ENCODE results near the gene ITGB7.

ITGB7 gene

GRCh38 chr12:53230108-53230845 lies 23.2 kb upstream of the ITGB7 start:
- no peak for DNase-seq

DNA sequence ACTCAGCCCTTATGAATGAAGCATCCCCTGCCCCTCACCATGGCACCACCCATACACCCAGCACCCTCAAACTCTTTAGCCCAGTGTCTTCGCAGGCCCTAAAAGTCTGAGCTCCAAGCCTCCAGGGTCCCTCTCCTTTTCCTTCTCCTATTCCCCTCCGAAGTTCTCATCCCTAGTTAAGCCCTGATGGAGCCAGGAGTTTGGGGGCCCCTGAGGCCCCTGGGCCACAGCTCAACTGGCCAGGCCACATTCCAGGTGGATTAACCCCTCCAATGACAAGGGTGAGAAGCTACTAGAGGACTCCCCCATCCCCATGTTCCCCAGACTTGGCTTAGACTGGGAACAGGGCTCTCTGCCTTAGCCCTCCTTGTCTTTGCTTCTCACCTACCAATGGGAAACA lies 22.4 kb upstream of the ITGB7 start:
- no peak for DNase-seq

GRCh38 chr12:53227836-53228235 lies 20.8 kb upstream of the ITGB7 start:
- no peak for DNase-seq

- DNase-seq: no peak
Measured at GRCh38 chr12:53227341-53227740, 20.3 kb upstream of the ITGB7 start.

GRCh38 chr12:53226815-53227214 lies 19.8 kb upstream of the ITGB7 start:
- DNase-seq: no peak

DNA sequence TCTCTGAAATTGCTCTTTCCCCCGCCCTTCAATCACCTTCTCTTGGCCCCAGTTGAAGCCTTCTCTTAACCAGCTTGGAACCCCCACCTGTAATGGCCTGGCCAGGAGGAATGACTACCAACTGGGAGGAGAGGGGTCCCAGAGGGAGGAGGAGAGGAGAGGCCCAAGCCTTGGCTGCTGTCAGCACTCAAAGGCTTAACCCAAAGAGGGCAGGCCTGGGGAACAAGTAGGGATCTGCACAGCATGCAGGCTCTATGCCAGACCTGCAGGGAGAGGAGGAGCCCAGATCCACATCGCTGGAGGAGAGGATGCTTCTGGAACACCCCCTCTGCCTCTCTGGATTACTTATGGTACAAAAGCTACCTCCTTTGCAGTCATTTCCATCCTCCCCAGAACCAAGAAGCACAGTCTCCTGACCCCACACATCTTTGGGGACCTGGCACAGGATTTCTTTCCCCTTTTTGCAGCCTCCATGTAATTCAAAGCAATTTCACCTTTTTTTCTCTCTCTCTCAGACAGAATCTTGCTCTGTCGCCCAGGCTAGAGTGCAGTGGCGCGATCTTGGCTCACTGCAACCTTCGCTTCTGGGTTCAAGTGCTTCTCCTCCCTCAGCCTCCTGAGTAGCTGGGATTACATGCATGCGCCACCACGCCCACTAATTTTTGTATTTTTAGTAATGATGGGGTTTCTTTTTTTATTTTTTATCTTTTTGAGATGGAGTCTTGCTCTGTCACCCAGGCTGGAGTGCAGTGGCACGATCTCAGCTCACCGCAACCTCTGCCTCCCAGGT lies 18.8 kb upstream of the ITGB7 start:
- peak; percentile 14 for DNase-seq

DNA sequence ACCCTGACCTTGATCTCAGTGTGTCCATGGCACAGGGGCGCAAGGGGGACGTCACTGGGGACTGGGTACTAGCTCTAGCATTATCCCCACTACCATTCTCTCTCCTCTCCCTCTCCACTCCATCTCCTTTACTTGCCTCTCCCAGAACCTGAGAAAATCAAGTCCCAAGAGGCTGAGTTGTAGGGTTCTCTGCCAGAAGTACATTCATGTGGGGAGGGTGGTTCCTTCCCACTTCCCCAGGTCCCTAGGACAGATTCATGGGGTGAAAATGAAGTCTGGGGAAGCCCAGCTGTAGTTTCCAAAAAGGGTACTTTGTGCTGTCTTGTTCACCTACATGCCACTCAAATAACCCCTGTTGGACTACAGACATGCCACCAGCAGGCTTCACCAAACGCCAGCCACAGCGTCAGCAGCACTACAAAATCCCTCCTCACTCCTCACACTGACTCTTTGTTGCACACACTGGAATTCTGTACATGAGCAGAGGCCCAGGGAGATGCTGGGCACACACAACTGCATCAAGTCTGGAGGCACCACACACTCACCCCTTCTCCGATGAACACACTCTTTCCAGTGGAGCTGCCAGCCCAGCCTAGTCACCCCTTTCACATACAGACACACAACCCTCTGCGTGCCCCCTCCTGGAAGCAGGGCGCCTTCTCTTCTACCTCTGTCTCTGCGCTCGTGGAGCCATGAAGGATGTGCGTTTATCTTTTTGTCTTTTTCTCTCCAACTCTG lies 18.0 kb upstream of the ITGB7 start:
- DNase-seq: no peak

DNA sequence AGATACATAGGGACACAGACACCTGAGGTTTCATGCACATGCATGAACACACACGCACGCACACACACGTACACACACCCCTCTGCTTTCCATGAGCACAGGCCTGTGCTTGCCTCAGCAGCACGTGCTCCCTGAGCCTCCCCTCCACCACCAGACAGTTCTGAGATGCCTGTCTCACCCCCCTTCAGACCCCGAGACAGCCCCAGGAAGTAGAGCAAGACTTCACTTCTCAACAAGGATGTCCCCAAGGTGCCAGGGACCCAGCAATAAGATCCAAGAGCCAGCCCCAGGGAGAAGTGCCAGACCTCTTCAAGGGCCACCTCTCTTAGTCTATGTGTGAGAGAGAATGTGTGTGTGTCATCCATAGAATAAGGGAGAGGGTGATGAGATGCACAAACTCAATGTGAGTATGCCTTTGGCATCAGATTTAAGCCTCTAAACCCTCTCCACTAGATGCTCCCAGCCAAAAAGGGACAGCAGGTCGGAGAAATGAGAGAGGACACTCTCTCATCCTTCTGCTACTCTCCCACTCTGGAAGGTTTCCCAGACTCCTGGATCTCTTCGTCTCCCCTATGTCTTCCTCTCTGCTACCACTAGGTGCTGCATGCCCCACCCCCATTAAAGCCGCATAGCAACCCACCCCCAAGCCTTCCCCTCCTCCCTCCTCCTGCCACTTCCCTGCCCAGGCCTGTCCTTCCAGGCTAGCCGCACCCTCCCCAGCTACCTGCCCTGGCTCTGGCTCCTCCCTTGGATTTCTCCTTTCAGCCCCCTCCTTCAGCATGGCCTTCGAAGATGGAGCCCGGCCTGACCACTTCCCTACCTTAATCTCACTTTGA lies 17.2 kb upstream of the ITGB7 start:
- peak; percentile 63 for DNase-seq

GRCh38 chr12:53223389-53224060 lies 16.5 kb upstream of the ITGB7 start:
- no peak for DNase-seq

GRCh38 chr12:53222806-53223261 lies 15.8 kb upstream of the ITGB7 start:
- no peak for DNase-seq

GRCh38 chr12:53222170-53222721 lies 15.2 kb upstream of the ITGB7 start:
- DNase-seq: no peak

- peak; percentile 27 for DNase-seq
Measured at GRCh38 chr12:53221203-53222080, 14.4 kb upstream of the ITGB7 start.

DNA sequence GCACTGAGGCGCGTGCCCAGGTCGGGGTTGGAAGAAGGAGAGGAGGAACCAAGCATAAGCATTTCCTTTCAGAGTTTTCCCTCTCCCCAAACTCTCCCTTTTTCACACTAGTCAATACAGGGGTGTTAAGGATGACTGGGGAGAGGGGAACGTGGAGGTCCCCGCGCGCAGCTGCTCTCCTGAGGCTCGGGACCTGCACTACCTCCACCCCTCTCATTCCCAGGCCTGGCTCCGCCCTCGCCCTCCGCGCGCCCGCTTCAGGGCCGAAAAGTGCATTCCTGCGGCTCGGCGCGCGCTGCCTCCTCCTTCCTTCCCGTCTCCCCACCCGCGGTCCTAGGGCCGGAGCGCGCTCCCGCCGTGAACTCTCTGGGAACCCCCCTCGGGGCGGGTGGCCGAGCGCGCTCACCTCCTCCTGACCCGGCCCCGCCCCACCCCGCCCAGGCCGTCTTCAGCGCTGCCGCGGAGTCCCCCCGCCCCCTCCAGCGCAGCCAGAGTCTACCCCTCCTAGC lies 13.7 kb upstream of the ITGB7 start:
- peak; percentile 73 for DNase-seq

- DNase-seq: no peak
Measured at GRCh38 chr12:53219956-53220693, 13.1 kb upstream of the ITGB7 start.

- DNase-seq: no peak
Measured at GRCh38 chr12:53219292-53219955, 12.4 kb upstream of the ITGB7 start.

- DNase-seq: no peak
Measured at GRCh38 chr12:53218551-53219291, 11.7 kb upstream of the ITGB7 start.

DNA sequence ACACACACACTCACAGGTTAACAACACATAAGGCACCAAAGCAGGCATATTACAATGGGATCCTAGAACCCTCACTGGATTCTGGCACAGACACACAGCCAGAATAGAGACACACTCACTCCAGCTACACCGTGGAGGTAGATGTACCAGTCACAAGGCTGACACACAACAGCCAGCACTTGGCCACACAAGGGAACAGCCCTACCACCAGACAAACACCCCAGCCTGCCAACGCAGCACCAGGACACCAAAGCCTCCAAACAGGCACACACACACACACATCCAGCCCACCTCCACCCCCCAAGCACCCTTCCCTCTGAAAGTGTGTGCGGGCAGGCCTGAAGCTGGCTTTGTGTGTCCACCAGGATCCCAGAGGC lies 10.9 kb upstream of the ITGB7 start:
- no peak for DNase-seq
